Central memory CD8-positive, alpha-beta T cell (primary cell): ENCODE measurements around the gene TMEM8B.

ENCODE experiments used
- ATAC-seq: fragments of 150-1000 bp; cut with Tn5 transposase; replicated peaks from 2 replicates; pipeline ENCODE4 v1.10.0; 2022; ENCODE audit warnings: mild to moderate bottlenecking, moderate FRiP score, moderate number of reproducible peaks; ENCODE audit not compliant: poor library complexity, severe bottlenecking; ENCODE audit errors: extremely low read depth
- DNase-seq, 2 donors: peaks; one replicate each; pipeline ENCODE4 v3.0.0; 2021; ENCODE audit warnings: low spot score in 2 of 2
- H3K27ac Mint-ChIP-seq: one replicate; pipeline ENCODE4 v1.8.0; 2022; ENCODE audit warnings: low read depth, mild to moderate bottlenecking, moderate library complexity, mixed read lengths
- H3K27me3 Mint-ChIP-seq: one replicate; pipeline ENCODE4 v1.8.0; 2022; ENCODE audit warnings: mixed read lengths
- H3K36me3 Mint-ChIP-seq: one replicate; pipeline ENCODE4 v1.8.0; 2022; ENCODE audit warnings: mild to moderate bottlenecking, moderate library complexity, mixed read lengths; ENCODE audit not compliant: insufficient read depth
- H3K4me1 Mint-ChIP-seq: one replicate; pipeline ENCODE4 v1.8.0; 2022; ENCODE audit warnings: mixed read lengths
- H3K4me3 Mint-ChIP-seq: one replicate; pipeline ENCODE4 v1.8.0; 2022; ENCODE audit warnings: mild to moderate bottlenecking, moderate library complexity, mixed read lengths
- H3K9me3 Mint-ChIP-seq: one replicate; pipeline ENCODE4 v1.8.0; 2022; ENCODE audit warnings: mixed read lengths

TMEM8B gene

DNA sequence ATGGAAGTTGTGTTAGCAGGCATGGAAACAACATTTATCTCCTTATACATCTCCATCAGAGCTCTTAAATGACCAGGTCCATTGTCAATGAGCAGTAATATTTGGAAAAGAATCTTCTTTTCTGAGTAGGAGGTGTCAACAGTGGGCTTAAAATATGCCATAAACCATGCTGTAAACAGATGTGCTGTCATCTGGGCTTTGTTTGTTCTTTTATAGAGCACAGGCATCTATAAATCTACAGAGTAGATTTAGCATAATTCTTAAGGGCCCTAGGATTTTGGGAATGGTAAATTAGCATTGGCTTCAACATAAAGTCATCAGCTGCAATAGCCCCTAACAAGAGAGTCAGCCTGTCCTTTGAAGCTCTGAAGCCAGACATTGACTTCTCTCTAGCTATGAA, 69.3 kb downstream of the TMEM8B start:
- H3K4me3 Mint-ChIP-seq: no peak overlapping the region
- H3K27me3 Mint-ChIP-seq: peaks cover 53% of the 10 kb centered on the region
- no peaks in the 10 kb centered on the region for H3K36me3 Mint-ChIP-seq
- ATAC-seq (no peak), DNase-seq (no peak)
- no peaks in the 10 kb centered on the region for H3K4me1 Mint-ChIP-seq
- no peak overlapping the region for H3K27ac Mint-ChIP-seq
- H3K9me3 Mint-ChIP-seq: no peaks in the 10 kb centered on the region

DNA sequence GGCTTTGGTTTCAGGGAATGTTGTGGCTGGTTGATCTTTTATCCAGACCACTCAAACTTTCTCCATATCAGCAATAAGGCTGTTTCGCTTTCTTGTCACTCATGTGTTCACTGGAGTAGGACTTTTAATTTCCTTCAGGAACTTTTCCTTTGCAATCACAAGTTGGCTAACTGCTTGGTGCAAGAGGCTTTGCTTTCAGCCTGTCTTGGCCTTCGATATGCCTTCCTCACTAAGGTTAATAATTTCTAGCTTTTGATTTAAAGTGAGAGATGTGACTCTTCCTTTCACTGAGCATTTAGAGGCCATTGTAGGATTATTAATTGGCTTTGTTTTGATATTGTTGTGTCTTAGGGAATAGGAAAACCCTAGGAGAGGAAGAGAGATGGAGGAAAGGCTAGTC, 70.0 kb downstream of the TMEM8B start:
- Mint-ChIP-seq H3K4me3 (no peak overlapping the region), H3K27me3 (peaks cover 46% of the 10 kb centered on the region), H3K4me1 (no peaks in the 10 kb centered on the region), H3K27ac (no peak overlapping the region), H3K36me3 (no peaks in the 10 kb centered on the region), H3K9me3 (no peaks in the 10 kb centered on the region)
- ATAC-seq (no peak), DNase-seq (no peak)

- no peaks in the 10 kb centered on the region for H3K4me1 Mint-ChIP-seq
- H3K4me3 Mint-ChIP-seq: no peak overlapping the region
- no peaks in the 10 kb centered on the region for H3K36me3 Mint-ChIP-seq
- peaks cover 22% of the 10 kb centered on the region for H3K27me3 Mint-ChIP-seq
- H3K9me3 Mint-ChIP-seq: no peaks in the 10 kb centered on the region
- H3K27ac Mint-ChIP-seq: no peak overlapping the region
- no peak for DNase-seq
- ATAC-seq: no peak
Measured at GRCh38 chr9:35903049-35903448, 74.0 kb downstream of the TMEM8B start.

- no peaks in the 10 kb centered on the region for H3K4me1 Mint-ChIP-seq
- H3K27ac Mint-ChIP-seq: no peak overlapping the region
- no peak for ATAC-seq
- DNase-seq: no peak
- H3K9me3 Mint-ChIP-seq: no peaks in the 10 kb centered on the region
- H3K4me3 Mint-ChIP-seq: no peak overlapping the region
- peaks cover 22% of the 10 kb centered on the region for H3K27me3 Mint-ChIP-seq
- H3K36me3 Mint-ChIP-seq: no peaks in the 10 kb centered on the region
Measured at GRCh38 chr9:35904338-35904737, 75.3 kb downstream of the TMEM8B start.

GRCh38 chr9:35905051-35905781, 76.2 kb downstream of the TMEM8B start:
- H3K36me3 Mint-ChIP-seq: no peaks in the 10 kb centered on the region
- H3K4me3 Mint-ChIP-seq: no peak overlapping the region
- no peak overlapping the region for H3K27ac Mint-ChIP-seq
- ATAC-seq (no peak), DNase-seq (no peak)
- H3K27me3 Mint-ChIP-seq: peaks cover 22% of the 10 kb centered on the region
- H3K9me3 Mint-ChIP-seq: no peaks in the 10 kb centered on the region
- H3K4me1 Mint-ChIP-seq: no peaks in the 10 kb centered on the region

GRCh38 chr9:35905912-35906679, 77.1 kb downstream of the TMEM8B start, which contains the start of gene HRCT1:
HRCT1 (plus strand) TSS chr9:35906202; CDS start chr9:35906288, 86 bp downstream.
- no peak for DNase-seq
- peaks cover 6% of the 10 kb centered on the region for H3K4me1 Mint-ChIP-seq

DNA sequence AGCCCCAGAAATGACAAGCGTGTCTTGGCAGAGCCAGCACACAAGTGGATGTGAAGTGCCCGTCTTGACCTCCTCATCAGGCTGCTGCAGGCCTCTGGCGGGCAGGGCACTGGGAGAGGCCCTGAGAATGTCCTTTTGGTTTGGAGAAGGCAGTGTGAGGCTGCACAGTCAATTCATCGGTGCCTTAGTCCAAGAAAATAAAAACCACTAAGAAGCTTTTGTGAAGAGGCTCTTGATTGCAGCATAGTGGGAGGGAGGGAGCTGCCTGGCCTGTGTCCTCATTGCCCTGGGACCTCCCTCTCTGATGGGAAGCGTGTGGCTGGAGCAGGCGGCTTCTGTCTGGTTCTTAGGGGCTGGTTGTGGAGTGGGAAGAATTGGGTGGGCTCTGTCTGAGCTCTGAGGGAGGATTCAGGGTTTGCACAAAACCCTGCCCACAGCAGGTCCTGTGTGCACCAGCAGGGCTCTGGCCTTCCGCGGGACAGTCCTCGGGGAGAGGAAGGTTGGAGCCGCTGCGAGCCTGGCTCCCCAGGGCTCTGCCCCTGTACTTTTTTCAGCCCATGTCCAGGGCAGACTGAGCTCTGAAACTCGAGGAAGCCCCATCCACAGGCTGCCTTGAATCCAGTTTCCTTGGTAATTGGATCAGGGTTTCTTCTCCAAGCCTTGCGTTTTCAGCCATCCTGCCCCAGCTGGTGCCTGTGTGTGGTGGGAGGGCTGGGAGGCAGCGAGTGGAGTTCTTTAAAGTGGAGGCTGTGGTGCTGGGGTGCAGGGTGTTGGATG, 78.1 kb downstream of the TMEM8B start:
- Mint-ChIP-seq H3K27ac (no peak overlapping the region), H3K9me3 (no peaks in the 10 kb centered on the region), H3K4me3 (no peak overlapping the region), H3K27me3 (peaks cover 6% of the 10 kb centered on the region), H3K4me1 (peaks cover 6% of the 10 kb centered on the region), H3K36me3 (no peaks in the 10 kb centered on the region)
- ATAC-seq (no peak), DNase-seq (no peak)

More at GRCh38 chr9:35905912-35906679, 77.1 kb downstream of the TMEM8B start, which contains the start of gene HRCT1:
- no peak for ATAC-seq
- peaks cover 15% of the 10 kb centered on the region for H3K27me3 Mint-ChIP-seq
- no peak within 1 kb of the TSS for H3K27ac Mint-ChIP-seq
- H3K36me3 Mint-ChIP-seq: no peaks in the 10 kb centered on the region
- no peaks in the 10 kb centered on the region for H3K9me3 Mint-ChIP-seq
- H3K4me3 Mint-ChIP-seq: no peak within 1 kb of the TSS

DNA sequence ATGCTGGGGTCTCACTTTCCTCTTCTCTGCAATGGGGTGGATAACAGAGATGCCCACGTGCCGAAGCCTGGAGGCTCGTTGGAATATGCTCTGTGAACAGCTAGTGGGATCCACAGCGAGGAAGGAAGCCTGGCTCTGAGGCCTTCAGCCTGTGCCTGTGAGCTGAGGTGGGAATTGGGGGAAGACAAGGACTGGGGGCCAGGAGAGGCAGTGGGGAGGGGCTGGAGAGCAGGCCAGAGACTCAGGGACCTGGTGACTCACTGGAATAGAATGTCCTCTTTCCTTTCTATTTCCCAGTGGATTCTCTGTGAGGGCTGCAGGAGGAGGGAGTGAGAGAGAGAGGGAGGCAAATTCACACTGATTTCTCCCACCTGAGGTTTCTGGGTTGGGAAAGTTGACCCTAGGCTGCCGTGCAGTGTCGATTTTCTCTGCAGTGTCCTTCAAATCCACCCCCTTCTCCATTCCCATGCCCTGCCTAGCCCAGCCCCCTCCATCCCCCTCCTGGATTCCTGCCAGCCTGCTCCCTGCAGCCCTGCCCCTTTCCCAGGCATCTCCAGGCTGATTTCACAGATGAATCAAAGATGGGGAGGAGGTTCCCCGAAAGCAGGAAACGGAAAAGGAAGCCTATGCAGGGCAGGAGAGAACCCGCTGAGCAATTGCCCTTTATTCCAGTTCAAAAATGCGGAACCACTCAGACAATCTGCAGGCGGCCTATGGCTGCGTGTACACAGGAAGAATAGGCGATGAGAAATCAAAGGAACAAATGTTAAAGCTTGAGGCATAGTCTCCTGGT, 78.9 kb downstream of the TMEM8B start:
- Mint-ChIP-seq H3K4me1 (peaks cover 6% of the 10 kb centered on the region), H3K9me3 (no peaks in the 10 kb centered on the region), H3K4me3 (no peak overlapping the region), H3K27me3 (no peaks in the 10 kb centered on the region), H3K27ac (no peak overlapping the region), H3K36me3 (no peaks in the 10 kb centered on the region)
- ATAC-seq (no peak), DNase-seq (no peak)

DNA sequence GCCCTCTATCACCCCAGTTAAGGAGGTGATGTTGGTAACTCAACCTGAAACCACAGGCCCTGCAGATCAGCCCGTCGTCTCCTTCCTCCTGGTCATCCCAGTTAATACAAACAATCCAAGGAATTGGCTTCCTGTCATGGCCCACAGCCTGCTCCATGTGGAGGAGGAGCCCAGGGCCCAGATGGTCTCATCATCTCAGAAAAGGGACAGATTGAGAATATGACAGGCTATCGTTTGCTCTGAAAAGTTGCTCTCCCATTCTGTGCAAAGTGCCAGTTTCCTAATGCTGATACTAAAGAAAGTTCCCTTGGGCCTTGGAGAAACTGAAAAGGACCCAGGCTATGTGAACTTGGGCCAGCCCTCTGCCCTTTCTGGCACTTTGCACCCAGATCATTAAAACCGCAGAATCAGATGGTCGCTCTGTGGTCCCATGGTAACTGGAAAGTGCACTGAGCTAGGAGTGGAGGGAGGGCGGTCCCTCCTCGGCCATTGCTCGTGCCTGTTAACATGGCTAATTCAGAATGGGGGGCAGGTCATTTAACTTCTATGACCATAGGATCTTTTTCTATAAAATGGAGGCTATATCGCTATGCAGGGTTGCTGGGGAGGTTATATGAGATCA, 79.6 kb downstream of the TMEM8B start:
- H3K27me3 Mint-ChIP-seq: no peaks in the 10 kb centered on the region
- ATAC-seq: no peak
- no peaks in the 10 kb centered on the region for H3K36me3 Mint-ChIP-seq
- no peak for DNase-seq
- peak overlapping the region; percentile 68 for H3K27ac Mint-ChIP-seq
- H3K4me3 Mint-ChIP-seq: no peak overlapping the region
- H3K4me1 Mint-ChIP-seq: peaks cover 6% of the 10 kb centered on the region
- no peaks in the 10 kb centered on the region for H3K9me3 Mint-ChIP-seq

DNA sequence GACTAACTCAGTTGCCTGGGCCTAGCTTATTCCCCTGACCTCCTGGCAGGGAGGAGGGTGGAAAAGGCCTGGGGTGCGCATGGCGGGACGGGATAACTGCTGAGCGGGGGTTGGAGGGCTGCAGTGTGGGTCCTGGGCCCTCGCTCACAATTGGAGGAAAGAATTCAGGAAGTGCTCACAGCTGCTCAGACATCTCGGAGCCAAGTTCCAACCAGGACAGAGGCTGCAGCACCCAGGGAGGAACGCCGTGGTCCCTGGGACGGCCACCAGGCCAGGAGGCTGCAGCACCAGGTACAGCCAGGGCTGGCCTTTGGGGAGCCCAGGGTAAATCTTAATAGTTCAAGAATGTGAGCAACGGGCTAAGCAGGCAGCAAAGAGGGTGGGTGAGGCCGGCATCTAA, 80.2 kb downstream of the TMEM8B start, which contains the start of gene SPAAR:
TSS of gene SPAAR (plus strand) at position 217 of the 400 bp plus-strand sequence. CDS start 974 bp downstream, outside the sequence.
- peak within 1 kb of the TSS; percentile 68 for H3K27ac Mint-ChIP-seq
- no peak for ATAC-seq
- no peaks in the 10 kb centered on the region for H3K27me3 Mint-ChIP-seq
- H3K4me3 Mint-ChIP-seq: no peak within 1 kb of the TSS
- peaks cover 6% of the 10 kb centered on the region for H3K4me1 Mint-ChIP-seq
- no peaks in the 10 kb centered on the region for H3K36me3 Mint-ChIP-seq
- no peaks in the 10 kb centered on the region for H3K9me3 Mint-ChIP-seq
- no peak for DNase-seq

DNA sequence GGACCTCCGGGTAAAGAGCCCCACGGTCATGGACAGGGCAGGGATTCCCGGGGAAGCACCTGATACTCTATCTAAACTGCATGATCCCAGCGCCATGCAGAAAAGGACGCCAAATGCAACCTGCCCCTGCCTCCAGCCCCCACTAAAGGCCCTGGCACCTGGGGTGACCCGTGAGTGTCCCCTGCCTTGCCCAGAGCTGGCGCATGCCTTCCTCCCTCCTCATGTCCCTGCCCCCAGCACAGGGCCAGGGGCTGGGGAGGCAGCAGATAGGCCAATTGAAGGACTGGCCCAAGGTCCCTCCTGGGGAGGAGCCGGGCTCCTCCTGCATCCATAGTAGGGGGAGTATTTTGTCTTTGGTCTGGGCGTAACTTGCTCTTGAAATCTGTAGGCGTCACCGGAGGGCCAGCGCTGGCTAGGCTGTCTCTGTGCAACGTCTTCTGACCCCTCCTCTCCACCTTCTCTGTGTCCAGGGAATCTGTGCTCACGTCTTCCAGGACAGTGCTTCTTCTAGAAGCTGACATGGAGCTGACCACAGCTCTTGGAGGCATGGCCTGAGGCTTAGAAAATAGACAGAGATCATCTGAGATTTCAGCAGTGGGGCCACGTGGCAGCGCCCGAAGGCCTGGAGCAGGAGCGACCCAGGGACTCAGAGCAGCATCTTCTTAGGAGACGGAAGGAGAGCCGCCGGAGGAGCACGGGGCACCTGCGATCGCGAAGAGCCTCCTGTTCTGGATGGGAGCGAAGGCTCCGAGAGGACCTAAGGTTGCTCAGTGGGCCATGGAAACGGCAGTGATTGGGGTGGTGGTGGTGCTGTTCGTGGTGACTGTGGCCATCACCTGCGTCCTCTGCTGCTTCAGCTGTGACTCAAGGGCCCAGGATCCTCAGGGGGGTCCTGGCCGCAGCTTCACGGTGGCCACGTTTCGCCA, 80.9 kb downstream of the TMEM8B start:
- H3K9me3 Mint-ChIP-seq: no peaks in the 10 kb centered on the region
- H3K27me3 Mint-ChIP-seq: no peaks in the 10 kb centered on the region
- H3K4me1 Mint-ChIP-seq: peaks cover 6% of the 10 kb centered on the region
- DNase-seq: no peak
- ATAC-seq: no peak
- no peaks in the 10 kb centered on the region for H3K36me3 Mint-ChIP-seq
- no peak overlapping the region for H3K4me3 Mint-ChIP-seq
- no peak overlapping the region for H3K27ac Mint-ChIP-seq
